ENCODE data around the gene OXLD1.
A peak's percentile ranks its signal among the peaks of the same experiment; 100 is the strongest.

OXLD1 gene

GRCh38 chr17:81705518-81706231 lies 39.3 kb upstream of the OXLD1 start:
- TF ChIP-seq CTCF (IDR thresholded peaks at IDR 0.05) (no peak), ZFX (IDR thresholded peaks at IDR 0.05; ENCODE audit: borderline replicate concordance) (no peak)
- no peak overlapping the region for H3K27ac ChIP-seq

GRCh38 chr17:81703747-81704654 lies 37.6 kb upstream of the OXLD1 start:
- no peak for TF ChIP-seq ZFX (IDR thresholded peaks at IDR 0.05; ENCODE audit: borderline replicate concordance)
- no peak for TF ChIP-seq CTCF (IDR thresholded peaks at IDR 0.05)
- peak overlapping the region; percentile 90 for H3K27ac ChIP-seq

- peak within 1 kb of the TSS; percentile 90 for H3K27ac ChIP-seq
- TF ChIP-seq CTCF (IDR thresholded peaks at IDR 0.05) = peak; percentile 16
- TF ChIP-seq ZFX (IDR thresholded peaks at IDR 0.05; ENCODE audit: borderline replicate concordance) = no peak
Observed at GRCh38 chr17:81702934-81703746, 36.7 kb upstream of the OXLD1 start, which contains the start of gene MRPL12. MRPL12 (plus strand) TSS chr17:81703367; CDS start chr17:81703502, 135 bp downstream.

GRCh38 chr17:81701288-81702071 lies 35.1 kb upstream of the OXLD1 start:
- TF ChIP-seq CTCF (IDR thresholded peaks at IDR 0.05) (no peak), ZFX (IDR thresholded peaks at IDR 0.05; ENCODE audit: borderline replicate concordance) (no peak)
- peak overlapping the region; percentile 90 for H3K27ac ChIP-seq

GRCh38 chr17:81700353-81701287 lies 34.2 kb upstream of the OXLD1 start:
- no peak for TF ChIP-seq ZFX (IDR thresholded peaks at IDR 0.05; ENCODE audit: borderline replicate concordance)
- TF ChIP-seq CTCF (IDR thresholded peaks at IDR 0.05) = no peak
- peak overlapping the region; percentile 90; the same call in 1 of the 2 replicates for H3K27ac ChIP-seq

Measured in 22Rv1 (cell line).